HG02870 (cell line): ENCODE data around the gene SNX6.
"Not testable (repeated sequence)": the region's sequence is repeated elsewhere in the genome, so short reads cannot be mapped to it uniquely, and the experiment has no call there.

Experiments
- ATAC-seq: cut with Tn5 transposase; IDR thresholded peaks from one replicate; pipeline ENCODE4 v1.9.1; 2021; ENCODE audit warnings: mild to moderate bottlenecking, moderate library complexity; ENCODE audit not compliant: unreplicated experiment

Gene SNX6

DNA sequence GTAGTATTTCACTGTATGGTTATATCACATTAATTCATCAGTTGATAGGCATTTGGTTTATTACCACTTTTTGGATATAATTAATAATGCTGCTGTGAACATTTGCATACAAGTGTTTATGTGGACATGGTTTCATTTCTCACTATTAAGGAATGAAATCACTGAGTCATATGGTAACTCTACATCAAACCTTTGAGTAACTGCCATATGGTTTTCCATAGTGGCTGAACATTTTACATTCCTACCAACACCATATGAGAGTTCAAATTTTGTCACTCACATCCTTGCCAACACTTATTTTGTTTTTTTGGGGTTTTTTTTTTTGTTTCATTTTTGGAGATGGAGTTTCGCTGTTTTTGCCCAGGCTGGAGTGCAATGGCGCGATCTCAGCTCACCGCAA, 60.2 kb downstream of the SNX6 start:
- no peak for ATAC-seq

DNA sequence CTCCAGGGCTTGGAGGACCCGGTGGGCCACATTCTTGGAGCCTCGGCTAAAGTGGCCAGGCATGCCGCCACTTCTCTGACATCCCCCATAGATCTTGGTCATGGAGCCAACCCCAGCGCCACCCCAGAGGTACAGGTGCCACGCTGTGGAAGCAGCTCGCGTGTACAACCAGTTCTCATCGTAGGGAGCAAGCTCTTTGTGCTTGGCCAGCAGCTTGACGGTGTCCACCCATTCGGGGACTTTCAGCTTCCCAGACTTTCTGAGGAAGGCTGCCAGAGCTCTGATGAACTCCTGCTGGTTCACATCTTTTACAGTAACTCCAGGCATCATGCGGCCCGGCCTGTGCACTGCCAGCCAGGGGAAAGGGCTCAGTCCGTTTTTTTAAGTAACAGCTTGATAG, 61.1 kb downstream of the SNX6 start:
- no peak for ATAC-seq

GRCh38 chr14:34562776-34563150, 67.2 kb downstream of the SNX6 start:
- ATAC-seq, result no peak

DNA sequence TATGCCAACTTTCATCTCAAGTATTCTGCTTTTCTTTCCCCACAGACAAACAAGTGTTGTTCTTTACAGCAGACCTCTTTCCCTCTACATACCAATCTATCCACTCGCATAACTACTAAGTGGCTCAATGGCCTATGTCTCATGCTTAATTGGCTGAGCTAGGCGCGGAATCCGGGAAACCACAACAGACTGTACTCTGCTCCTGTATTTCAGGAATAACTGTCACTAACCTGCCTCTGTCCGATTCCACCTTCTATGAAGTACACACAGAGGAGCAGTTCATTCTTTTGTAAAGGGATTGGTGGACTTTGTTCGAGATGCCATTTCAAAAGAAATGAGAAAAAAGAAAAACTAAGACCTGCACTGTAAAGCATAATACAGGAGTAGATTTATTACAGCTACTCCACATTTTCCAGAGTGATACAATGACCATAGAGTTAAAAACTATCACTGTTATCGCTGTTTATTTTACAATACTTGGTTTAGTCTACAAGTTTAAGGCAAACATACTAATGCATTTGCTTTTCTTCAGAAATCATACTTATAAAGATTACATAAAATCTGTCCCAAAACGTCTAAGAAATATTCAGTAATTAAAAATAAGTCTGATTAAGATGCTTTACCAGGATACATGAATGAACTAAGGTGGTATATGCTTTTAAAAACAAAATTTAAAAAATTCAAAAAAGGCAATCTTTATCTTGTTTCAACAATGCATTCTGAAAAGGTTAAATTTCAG, 67.7 kb downstream of the SNX6 start:
- ATAC-seq, result not testable (repeated sequence)

- peak; percentile 37 for ATAC-seq
Observed at GRCh38 chr14:34556498-34556829, 73.5 kb downstream of the SNX6 start.

DNA sequence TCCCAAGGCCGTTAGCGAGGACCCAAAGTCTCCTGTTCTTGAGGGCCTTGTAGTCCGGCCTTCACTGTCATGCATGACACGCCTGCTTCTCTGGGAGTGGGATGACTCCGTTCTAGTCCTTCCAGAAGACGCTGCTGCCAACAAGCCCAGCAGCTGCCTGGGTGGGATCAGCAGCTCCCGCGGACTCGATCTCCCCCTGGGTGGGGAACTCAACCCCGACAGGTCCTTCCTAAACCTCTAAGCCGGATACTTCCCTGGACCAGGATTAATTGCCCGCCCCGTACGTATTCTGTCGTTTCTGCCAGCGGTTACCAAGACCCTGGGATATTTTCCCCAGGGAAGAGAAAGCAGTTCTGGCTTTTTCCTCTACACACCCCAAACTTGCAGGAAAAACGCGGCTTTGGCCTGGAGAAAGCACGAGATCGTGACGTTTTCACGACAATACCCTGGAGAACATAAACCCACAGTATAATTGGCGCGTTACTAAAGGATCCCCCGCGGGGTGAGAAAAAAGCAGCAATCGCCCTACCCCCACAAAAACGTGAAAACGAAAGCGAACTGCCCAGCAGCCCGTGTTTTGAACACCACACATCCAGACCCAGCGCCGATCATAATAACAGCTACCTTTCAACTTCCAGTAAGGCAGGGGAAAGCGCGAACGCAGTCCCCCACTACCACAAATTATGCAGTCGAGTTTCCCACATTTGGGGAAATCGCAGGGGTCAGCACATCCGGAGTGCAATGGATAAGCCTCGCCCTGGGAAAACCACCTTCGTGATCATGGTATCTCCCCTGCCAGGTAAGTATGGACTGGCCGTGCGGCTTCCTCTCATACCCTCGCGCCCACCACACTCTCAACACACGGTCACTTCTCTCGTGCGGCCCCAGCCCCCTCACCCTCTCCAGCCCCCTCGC, 74.1 kb downstream of the SNX6 start:
- peak; percentile 77 for ATAC-seq

DNA sequence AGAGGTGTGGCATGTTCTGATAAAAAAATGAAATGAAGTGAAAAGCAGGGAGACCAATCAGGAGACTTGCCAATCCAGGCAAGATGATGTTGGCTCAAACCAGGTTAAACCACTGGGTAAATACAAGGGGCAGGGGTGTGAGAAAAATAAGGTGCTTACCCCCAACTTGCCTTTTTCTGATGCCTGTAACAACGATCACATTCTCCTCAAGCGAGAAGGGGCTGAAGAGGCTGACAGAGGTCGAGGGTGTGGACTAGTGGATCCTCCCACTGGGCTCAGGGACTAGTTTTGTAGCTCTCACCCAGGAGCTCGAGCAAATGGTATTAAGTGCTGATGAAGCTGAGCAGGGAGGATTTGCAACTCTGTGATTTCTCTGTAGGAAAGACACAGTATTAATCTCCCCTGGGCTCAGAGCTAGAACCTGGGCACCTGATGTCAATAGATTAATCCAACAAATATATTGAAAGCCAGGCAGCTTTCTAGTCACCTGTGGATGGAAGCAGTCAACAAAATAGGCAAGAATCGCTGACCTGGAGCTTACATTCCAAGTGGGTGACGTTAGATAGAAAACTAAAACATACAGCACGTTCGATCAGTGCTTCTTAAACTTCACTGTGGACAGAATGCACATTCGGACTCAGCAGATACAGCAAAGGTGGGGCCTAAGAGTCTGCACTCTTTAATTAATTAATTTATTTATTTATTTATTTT, 75.3 kb downstream of the SNX6 start:
- ATAC-seq, result no peak

GRCh38 chr14:34549276-34549966, 80.5 kb downstream of the SNX6 start:
- not testable (repeated sequence) for ATAC-seq

GRCh38 chr14:34548472-34548981, 81.4 kb downstream of the SNX6 start:
- no peak for ATAC-seq

DNA sequence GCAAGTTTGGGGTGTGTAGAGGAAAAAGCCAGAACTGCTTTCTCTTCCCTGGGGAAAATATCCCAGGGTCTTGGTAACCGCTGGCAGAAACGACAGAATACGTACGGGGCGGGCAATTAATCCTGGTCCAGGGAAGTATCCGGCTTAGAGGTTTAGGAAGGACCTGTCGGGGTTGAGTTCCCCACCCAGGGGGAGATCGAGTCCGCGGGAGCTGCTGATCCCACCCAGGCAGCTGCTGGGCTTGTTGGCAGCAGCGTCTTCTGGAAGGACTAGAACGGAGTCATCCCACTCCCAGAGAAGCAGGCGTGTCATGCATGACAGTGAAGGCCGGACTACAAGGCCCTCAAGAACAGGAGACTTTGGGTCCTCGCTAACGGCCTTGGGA, 82.8 kb downstream of the SNX6 start:
- ATAC-seq, result peak; percentile 40

DNA sequence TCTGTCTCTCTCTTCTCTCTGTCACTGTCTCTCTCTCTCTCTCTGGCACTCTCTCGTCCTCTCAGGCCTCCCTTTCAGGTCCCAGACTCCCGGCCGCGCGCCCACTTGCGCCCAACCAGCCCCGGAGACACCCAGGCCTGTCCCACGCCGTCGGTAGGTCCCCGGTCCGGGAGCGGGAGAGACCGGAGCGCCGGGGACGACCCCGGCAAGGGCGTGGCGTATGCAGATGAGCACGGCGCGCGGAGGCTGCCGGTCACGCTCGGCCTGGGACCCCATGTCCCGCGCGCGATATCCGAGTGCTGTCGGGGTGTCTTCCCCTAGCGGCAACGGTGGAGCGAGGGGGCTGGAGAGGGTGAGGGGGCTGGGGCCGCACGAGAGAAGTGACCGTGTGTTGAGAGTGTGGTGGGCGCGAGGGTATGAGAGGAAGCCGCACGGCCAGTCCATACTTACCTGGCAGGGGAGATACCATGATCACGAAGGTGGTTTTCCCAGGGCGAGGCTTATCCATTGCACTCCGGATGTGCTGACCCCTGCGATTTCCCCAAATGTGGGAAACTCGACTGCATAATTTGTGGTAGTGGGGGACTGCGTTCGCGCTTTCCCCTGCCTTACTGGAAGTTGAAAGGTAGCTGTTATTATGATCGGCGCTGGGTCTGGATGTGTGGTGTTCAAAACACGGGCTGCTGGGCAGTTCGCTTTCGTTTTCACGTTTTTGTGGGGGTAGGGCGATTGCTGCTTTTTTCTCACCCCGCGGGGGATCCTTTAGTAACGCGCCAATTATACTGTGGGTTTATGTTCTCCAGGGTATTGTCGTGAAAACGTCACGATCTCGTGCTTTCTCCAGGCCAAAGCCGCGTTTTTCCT, 83.4 kb downstream of the SNX6 start:
- ATAC-seq, result peak; percentile 77

GRCh38 chr14:34540181-34541059, 89.5 kb downstream of the SNX6 start:
- ATAC-seq, result not testable (repeated sequence)

DNA sequence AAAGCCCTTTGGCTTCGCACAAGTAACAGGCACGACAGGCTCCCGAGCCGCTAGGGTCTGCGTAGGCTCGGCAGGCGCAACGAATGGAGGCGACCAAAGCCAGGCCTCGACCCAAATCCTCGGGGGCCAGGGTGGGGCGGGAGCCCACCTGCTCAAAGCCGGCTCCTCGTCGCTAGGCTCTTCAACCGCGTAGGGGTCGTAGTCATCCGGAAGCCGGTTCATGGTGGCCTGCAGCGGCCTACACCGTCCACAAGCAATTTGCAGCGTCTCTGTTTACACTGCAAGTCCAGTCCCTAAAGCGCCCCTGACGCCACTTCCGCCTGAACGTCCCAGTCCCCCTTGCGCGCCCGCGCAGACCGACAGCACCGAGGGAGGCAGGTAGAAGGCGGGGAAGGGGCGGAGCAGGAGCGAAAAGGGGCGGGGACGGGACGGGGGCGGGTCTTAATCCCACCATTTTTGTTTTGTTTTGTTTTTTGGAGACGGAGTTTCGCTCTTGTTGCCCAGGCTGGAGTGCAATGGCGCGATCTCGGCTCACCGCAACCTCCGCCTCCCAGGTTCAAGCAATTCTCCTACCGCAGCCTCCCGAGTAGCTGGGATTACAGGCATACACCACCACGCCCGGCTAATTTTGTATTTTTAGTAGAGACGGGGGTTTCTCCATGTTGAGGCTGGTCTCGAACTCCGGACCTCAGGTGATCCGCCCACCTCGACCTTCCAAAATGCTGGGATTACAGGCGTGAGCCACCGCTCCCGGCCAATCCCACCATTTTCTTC, 90.4 kb downstream of the SNX6 start, which contains the start of gene EAPP:
Gene EAPP (minus strand): TSS at position 295 of the 774 bp plus-strand sequence. CDS start 73 bp downstream, at position 222.
- peak; percentile 100 for ATAC-seq

DNA sequence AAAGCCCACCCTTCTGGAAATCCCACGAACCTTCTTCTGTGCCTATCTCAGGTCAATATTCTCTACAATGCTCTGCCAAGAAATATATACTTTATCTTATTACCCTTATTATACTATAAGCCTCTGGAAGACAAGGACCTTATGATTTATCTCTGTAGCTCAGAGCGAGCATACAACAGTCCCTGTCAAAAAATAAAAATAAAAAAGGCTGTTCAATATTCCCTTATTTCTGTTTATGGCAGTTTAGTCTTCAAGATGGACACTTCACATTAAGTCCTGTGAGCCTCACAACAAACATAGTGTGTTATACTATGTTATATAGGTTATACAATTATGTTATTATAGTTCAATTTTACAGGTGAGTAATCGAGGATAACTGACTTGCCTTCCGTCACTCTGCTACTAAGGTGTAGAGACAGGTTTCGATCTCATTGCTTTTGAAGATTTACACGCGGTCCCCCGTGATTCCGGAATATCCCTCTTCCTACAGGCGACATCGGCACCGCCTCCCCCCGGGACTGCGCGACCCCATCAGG, 91.0 kb downstream of the SNX6 start:
- ATAC-seq, result no peak

GRCh38 chr14:34538096-34538495, 91.9 kb downstream of the SNX6 start:
- ATAC-seq, result not testable (repeated sequence)

GRCh38 chr14:34537677-34538009, 92.3 kb downstream of the SNX6 start:
- ATAC-seq, result no peak

DNA sequence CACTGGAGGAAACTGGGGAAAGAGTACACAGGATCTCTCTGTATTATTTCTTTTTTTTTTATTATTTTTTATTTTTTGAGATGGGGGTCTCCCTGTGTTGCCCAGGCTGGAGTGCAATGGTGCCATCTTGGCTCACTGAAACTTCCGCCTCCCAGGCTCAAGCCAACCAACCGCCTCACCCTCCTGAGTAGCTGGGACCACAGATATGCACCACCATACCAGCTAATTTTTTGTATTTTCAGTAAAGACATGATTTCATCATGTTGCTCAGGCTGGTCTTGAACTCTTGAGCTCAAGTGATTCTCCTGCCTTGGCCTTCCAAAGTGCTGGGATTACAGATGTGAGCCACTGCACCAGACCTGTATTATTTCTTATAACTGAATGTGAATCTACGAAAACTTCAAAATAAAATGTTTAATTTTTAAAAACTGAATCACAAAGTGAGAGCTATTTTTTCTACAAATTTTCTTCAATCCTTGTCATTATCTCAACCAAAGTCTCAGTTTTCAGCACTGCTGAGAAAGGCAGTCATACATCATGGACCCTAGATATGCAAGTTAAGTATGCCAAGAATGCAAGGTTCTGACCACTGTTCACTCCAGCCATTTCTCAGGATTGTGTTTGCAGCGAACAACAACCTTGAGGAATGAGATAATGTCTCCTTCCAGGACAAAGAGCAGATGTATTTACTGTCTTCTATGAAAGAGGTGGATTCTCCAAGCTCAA, 92.8 kb downstream of the SNX6 start:
- no peak for ATAC-seq
